GM04503 (cell line): ENCODE results near the gene C11orf68.

ENCODE experiments used
- DNase-seq: peaks from one replicate; pipeline ENCODE4 v3.0.0-alpha.2; 2012; ENCODE audit warnings: low read depth

The C11orf68 gene

GRCh38 chr11:65944191-65944590 lies 25.3 kb upstream of the C11orf68 start:
- no peak for DNase-seq

DNA sequence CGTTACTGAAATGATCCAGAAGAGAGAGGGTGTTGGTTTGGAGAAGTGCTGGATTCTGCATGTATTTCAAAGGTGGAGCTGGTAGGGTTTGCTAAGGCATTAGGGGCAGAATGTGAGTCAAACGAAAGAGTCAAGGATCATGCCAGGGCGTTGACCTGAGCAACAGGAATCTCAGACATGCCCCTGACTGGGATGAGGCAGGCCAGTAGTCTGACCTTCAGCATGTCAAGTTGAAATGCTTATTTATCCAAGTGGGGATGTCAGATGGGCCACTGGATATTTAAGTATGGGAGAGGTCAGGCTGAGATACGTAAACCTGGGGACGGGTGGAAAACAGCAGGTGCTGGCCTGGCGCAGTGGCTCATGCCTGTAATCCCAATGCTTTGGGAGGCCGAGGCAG lies 23.7 kb upstream of the C11orf68 start:
- no peak for DNase-seq

GRCh38 chr11:65941720-65942310 lies 23.0 kb upstream of the C11orf68 start:
- DNase-seq, result no peak

GRCh38 chr11:65937766-65938165 lies 18.9 kb upstream of the C11orf68 start:
- DNase-seq, result no peak

DNA sequence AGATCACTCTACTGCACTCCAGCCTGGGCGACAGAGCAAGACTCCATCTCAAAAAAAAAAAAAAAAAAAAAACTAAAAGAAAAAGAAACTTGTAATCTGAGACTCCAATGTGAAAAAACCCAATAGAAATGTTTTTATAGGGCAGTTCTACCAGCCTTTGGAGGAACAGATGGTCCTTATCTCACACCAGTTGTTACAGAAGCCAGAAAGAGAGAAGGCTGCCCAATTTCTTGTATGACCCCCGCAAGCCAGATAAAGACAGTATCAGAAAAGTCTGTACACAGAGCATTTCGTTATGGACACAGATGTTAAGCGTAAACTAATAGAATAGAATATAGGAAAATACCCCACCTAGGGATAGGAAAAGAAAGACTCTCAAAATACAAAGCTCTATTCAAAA lies 15.2 kb upstream of the C11orf68 start:
- no peak for DNase-seq

- DNase-seq, result no peak
Observed at GRCh38 chr11:65932558-65932919, 13.7 kb upstream of the C11orf68 start.

DNA sequence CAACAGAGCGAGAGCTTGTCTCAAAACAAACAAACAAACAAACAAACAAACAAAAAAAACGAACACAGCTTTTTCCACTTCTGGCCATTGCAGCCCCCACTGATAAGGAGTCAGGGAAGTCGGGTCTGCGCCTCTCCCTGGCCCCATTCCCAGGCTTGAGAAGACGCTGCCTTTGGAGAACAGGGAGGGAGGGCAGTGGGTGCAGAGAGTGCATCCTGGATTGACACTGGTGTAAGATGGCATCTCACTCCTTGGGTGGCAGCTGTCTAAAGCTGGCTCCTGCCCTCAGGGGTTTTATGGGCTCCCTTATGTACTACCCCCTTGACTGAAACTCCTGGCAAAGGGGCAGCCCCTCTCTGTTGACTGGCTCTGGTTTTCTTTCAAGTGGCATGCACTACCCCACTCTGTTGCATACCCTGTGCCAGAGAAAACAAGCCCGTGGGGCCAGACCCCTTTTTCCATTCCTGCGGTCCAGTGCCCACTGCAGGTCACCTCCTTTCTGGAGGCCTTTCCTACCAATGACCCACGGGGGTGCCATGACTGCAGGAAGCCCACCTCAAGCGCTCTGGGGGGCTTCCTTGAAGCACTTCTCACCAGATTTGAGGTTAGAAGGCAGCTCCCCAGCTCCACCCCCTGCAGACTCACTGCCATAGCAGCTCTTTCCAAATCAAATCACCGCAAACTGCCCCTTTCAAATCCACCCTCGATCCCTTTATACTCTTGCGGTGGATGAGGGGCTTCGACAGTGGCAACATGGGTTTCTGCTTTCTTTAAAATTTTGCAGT lies 13.1 kb upstream of the C11orf68 start:
- DNase-seq, result no peak

- no peak for DNase-seq
Observed at GRCh38 chr11:65928667-65929066, 9.8 kb upstream of the C11orf68 start.

DNA sequence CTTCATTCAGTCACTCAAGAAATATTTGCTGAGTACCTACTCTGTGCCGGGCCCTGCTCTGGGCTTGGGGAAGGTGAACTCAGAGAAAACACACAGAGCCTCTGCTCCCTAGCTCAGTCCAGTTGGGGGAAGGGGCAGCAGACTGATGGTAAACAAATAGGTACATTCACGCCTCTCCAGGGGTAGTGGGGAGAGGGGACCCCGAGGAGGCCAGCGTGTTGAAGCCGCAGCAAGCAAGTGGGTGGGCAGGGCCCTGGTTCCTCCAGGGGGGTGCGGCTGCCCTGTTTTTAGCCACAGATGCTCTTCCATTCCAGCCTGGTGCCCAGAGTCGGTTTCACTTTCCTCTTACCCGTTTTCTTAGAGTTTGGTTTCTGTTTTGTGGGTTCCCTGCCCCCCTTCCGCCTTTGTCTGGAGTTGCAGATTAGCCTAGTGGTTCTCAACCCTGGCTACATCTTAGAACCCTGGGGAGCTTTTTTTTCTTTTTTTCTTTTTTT lies 9.1 kb upstream of the C11orf68 start:
- no peak for DNase-seq

- DNase-seq, result no peak
Observed at GRCh38 chr11:65925397-65925796, 6.5 kb upstream of the C11orf68 start.

DNA sequence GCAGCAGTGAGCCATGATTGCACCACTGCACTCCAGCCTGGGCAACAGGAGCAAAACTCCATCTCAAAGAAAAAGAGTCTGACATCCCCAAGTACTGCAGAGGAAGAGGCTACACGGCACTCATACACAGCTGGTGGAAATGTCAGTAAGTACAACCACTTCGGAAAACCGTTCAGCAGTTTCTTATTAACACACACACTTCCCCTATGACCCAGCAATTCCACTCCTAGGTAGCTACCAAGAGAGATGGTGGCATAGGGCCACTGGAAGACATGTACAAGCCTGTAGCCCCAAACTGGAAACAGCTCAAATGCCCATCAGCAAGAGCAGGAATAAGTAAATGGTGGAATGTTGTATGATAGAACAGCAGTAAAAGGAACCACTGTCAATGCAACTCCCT lies 3.7 kb upstream of the C11orf68 start:
- DNase-seq, result no peak

- DNase-seq, result no peak
Observed at GRCh38 chr11:65921876-65922275, 3.0 kb upstream of the C11orf68 start.

DNA sequence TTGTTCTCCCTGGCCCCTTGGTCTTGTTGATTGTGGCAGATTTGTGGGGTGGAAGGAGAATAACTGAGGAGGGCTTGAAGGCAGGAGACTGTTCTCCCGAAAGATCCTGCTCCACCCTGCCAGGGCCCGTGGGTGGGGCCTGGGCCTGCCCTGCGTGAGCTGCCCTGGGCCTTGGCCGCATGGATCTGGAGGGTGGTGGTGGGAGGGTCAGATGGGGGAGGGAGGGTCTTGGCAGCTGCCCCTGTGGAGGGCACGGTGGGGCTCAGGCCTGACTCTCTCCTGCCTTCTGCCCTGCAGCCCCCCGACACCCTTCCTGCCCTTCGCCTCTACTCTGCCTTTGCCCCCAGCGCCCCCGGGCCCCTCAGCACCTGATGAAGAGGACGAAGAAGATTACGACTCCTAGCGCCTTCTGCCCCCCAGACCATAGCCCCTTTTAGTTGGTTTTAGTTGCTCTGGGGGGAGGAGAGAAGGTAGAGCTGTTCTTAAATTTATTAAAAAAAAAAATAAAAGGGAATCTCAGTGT lies 2.2 kb upstream of the C11orf68 start:
- DNase-seq, result no peak

- DNase-seq, result no peak
Observed at GRCh38 chr11:65920372-65920802, 1.5 kb upstream of the C11orf68 start.

DNA sequence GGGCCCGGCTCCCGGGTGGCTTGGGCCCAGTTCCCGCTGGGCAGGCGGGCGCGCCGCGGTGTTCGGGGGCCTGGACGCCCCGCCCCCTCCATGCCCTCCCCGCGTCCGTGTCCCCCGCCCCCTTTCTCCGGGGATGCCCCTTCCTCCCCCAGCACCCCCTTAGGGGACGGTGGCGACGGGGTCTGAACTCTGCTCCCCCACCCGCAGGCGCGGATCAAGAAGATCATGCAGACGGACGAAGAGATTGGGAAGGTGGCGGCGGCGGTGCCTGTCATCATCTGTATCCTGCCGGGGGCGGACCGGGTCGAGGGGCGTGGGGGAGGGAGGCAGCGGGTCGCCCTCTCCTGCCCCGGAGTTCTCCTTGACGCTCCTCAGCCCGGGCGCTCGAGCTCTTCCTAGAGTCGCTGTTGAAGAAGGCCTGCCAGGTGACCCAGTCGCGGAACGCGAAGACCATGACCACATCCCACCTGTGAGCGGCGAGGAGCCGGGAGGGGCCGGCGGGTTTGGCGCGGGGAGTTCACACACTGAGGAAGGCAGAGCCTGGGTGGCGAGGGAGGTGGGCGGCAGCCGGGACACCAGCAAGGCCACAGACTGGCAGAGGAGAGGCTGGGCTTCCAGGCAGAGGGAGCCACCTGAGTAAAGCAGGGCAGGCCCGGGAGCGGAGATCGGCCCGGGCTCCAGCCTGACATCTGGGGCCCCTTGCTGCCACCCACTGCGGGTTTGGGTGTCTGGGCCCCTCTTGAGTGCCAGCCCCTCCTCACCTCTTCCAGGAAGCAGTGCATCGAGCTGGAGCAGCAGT lies 910 bp upstream of the C11orf68 start:
- DNase-seq, result no peak

DNA sequence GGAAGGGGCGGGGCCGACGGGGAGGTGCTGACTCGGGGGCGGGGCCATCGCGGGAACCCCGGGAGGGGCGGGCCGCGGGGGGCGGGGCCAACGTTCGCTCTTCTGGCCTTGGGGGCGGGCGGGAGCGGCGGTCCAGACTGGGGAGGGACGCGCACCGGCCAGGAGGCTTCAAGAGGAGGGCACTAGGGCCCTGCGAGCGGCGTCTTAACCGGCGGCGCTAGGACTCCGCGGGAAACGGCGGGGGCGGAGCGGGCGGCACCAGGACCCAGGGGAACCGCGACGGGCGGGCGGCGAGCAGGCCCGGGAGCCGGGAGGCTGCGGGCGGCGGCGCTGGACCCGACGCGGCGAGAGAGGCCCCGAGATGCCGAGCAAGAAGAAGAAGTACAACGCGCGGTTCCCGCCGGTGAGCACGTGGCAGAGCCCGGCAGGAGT lies 295 bp upstream of the C11orf68 start, which contains the start of gene DRAP1:
TSS of gene DRAP1 (plus strand) at position 286 of the 432 bp plus-strand sequence. CDS start at position 362, 76 bp downstream.
- peak; percentile 79 for DNase-seq

GRCh38 chr11:65917434-65918210 lies 1.2 kb downstream of the C11orf68 start:
- DNase-seq, result no peak

DNA sequence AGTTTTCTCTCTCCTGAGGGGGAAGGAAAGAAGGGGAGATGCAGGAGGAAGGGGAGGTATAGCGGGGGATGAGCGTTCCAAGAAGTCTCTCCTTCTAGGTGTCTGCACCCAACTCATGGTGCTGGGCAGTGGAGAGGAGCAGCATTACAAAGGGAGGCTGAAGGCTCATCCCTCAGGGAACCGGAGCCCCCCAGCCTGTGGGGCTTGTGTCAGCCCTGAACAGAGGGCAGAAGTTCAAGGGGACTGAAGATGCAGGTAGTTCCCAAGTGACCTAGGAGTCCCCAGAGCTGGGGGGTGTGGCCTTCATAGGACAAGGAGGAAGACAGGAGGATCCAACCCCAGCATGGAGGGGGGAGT lies 1.8 kb downstream of the C11orf68 start:
- no peak for DNase-seq

DNA sequence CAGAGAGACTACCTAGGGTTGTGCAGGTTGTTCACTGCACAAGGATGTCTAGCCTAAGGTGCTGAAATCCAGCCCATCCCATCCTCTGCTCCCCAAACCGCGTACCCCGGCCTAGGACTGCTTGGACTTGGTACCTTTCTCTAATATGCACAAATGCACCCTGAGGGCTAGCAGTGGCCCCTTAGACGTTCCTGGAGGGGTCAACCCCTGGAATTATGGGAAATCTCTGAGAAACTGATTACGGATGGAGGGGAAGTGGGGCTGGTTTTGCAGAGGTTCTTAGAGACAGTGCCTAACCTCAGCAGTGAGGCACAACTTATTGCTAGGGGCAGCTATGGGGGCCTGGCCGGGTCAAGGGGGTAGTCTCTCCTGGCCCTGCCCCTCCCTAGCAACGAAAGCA lies 2.5 kb downstream of the C11orf68 start:
- DNase-seq, result no peak

- DNase-seq, result peak; percentile 95
Observed at GRCh38 chr11:65915821-65916251, 3.0 kb downstream of the C11orf68 start.

GRCh38 chr11:65915101-65915820 lies 3.6 kb downstream of the C11orf68 start:
- no peak for DNase-seq
